Epithelial cell of prostate (primary cell): ENCODE data around the gene SLC2A6.
"Not testable (repeated sequence)": the region's sequence is repeated elsewhere in the genome, so short reads cannot be mapped to it uniquely, and the experiment has no call there.

Experiments
- DNase-seq: peaks from one replicate; pipeline ENCODE4 v3.0.0-alpha.2; 2011; ENCODE audit warnings: low read depth, low spot score
- H3K27ac ChIP-seq: fragments of 450-650 bp; 2 replicates; pipeline ENCODE4 v1.5.1; 2017; ENCODE audit warnings: mild to moderate bottlenecking

SLC2A6 gene

GRCh38 chr9:133465984-133466383 is 12.9 kb downstream of the SLC2A6 start:
- no peak for DNase-seq
- H3K27ac ChIP-seq, result no peak overlapping the region

GRCh38 chr9:133464638-133465037 is 14.3 kb downstream of the SLC2A6 start:
- DNase-seq, result no peak

GRCh38 chr9:133463864-133464615 is 14.9 kb downstream of the SLC2A6 start:
- DNase-seq, result no peak
- H3K27ac ChIP-seq, result no peak overlapping the region

More at GRCh38 chr9:133464638-133465037, 14.3 kb downstream of the SLC2A6 start:
- no peak overlapping the region for H3K27ac ChIP-seq

- DNase-seq, result no peak
- H3K27ac ChIP-seq, result no peak overlapping the region
Measured at GRCh38 chr9:133463234-133463863, 15.6 kb downstream of the SLC2A6 start.

- DNase-seq, result no peak
- H3K27ac ChIP-seq, result no peak overlapping the region
Measured at GRCh38 chr9:133461975-133462374, 16.9 kb downstream of the SLC2A6 start.

- DNase-seq, result no peak
- H3K27ac ChIP-seq, result peak overlapping the region; percentile 74
Measured at GRCh38 chr9:133460405-133461175, 18.3 kb downstream of the SLC2A6 start.

GRCh38 chr9:133459476-133460404 is 19.2 kb downstream of the SLC2A6 start, which contains the start of gene CACFD1:
Gene CACFD1, plus strand, starts transcription at chr9:133459978. Its CDS starts 89 bp downstream, at chr9:133460067.
- H3K27ac ChIP-seq, result peak within 1 kb of the TSS; percentile 74
- peak; percentile 72 for DNase-seq

- H3K27ac ChIP-seq, result no peak overlapping the region
- DNase-seq, result no peak
Measured at GRCh38 chr9:133458643-133459312, 20.1 kb downstream of the SLC2A6 start.

- H3K27ac ChIP-seq, result no peak overlapping the region
- DNase-seq, result no peak
Measured at GRCh38 chr9:133457748-133458147, 21.2 kb downstream of the SLC2A6 start.

GRCh38 chr9:133457233-133457632 is 21.7 kb downstream of the SLC2A6 start:
- no peak overlapping the region for H3K27ac ChIP-seq
- no peak for DNase-seq

GRCh38 chr9:133456409-133456808 is 22.5 kb downstream of the SLC2A6 start:
- no peak for DNase-seq
- no peak overlapping the region for H3K27ac ChIP-seq

- no peak overlapping the region for H3K27ac ChIP-seq
- no peak for DNase-seq
Measured at GRCh38 chr9:133455936-133456335, 23.0 kb downstream of the SLC2A6 start.

- DNase-seq, result no peak
- H3K27ac ChIP-seq, result no peak overlapping the region
Measured at GRCh38 chr9:133454943-133455673, 23.8 kb downstream of the SLC2A6 start.

- H3K27ac ChIP-seq, result no peak overlapping the region
- DNase-seq, result no peak
Measured at GRCh38 chr9:133454325-133454724, 24.6 kb downstream of the SLC2A6 start.

- no peak overlapping the region for H3K27ac ChIP-seq
- DNase-seq, result no peak
Measured at GRCh38 chr9:133453651-133454050, 25.2 kb downstream of the SLC2A6 start.

- H3K27ac ChIP-seq, result no peak overlapping the region
- DNase-seq, result no peak
Measured at GRCh38 chr9:133452562-133452961, 26.3 kb downstream of the SLC2A6 start.

GRCh38 chr9:133451865-133452264 is 27.0 kb downstream of the SLC2A6 start:
- not testable (repeated sequence) for H3K27ac ChIP-seq, DNase-seq

- peak; percentile 37 for DNase-seq
Measured at GRCh38 chr9:133449760-133450159, 29.1 kb downstream of the SLC2A6 start.

More at GRCh38 chr9:133449760-133450159, 29.1 kb downstream of the SLC2A6 start:
- no peak overlapping the region for H3K27ac ChIP-seq
